Measurements from ENCODE around the gene ECSCR.
A peak's percentile ranks its signal among the peaks of the same experiment; 100 is the strongest.

Gene ECSCR

DNA sequence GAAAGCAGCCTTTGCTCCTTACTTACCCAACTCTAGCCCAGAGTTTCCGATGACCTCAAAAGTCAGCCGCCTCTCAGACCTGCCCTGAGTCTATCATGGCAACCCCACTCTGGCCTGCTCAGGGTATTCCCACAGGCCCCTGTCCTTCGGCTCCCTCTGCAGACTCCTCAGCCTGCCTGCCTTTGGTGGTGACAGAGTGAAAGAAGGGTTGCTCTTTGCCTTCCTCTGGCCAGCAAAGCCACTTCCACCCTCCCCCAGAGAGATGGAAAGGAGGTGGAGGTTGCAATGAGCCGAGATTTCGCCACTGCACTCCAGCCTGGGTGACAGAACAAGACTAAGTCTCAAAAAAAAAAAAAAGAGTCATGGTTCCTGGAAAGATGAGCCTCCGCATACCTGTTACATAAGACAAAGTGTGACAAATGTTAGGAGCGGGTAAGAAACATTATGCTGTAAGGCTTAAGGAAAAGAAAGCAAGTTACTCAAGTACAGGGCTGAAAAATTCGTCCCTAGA is 5.9 kb upstream of the ECSCR start:
- TF ChIP-seq, protein P1, sequence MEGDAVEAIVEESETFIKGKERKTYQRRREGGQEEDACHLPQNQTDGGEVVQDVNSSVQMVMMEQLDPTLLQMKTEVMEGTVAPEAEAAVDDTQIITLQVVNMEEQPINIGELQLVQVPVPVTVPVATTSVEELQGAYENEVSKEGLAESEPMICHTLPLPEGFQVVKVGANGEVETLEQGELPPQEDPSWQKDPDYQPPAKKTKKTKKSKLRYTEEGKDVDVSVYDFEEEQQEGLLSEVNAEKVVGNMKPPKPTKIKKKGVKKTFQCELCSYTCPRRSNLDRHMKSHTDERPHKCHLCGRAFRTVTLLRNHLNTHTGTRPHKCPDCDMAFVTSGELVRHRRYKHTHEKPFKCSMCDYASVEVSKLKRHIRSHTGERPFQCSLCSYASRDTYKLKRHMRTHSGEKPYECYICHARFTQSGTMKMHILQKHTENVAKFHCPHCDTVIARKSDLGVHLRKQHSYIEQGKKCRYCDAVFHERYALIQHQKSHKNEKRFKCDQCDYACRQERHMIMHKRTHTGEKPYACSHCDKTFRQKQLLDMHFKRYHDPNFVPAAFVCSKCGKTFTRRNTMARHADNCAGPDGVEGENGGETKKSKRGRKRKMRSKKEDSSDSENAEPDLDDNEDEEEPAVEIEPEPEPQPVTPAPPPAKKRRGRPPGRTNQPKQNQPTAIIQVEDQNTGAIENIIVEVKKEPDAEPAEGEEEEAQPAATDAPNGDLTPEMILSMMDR (IDR thresholded peaks at IDR 0.05; ENCODE audit: control insufficient read depth, insufficient read depth, low read depth, low read length, missing control alignments), result peak; percentile 24
- no peak overlapping the region for H3K4me3 ChIP-seq (ENCODE audit: control insufficient read depth, low read depth, low read length)
- DNase-seq (ENCODE audit: low read depth), result no peak

GRCh38 chr5:139461698-139462097 is 845 bp downstream of the ECSCR start:
- TF ChIP-seq, protein P1 (IDR thresholded peaks at IDR 0.05; ENCODE audit: control insufficient read depth, insufficient read depth, low read depth, low read length, missing control alignments), result no peak
- no peak overlapping the region for H3K4me3 ChIP-seq (ENCODE audit: control insufficient read depth, low read depth, low read length)
- no peak for DNase-seq (ENCODE audit: low read depth)

- TF ChIP-seq, protein P1 (IDR thresholded peaks at IDR 0.05; ENCODE audit: control insufficient read depth, insufficient read depth, low read depth, low read length, missing control alignments), result no peak
- no peak for DNase-seq (ENCODE audit: low read depth)
Observed at GRCh38 chr5:139461176-139461575, 1.4 kb downstream of the ECSCR start.

GRCh38 chr5:139460455-139460854 is 2.1 kb downstream of the ECSCR start:
- H3K4me3 ChIP-seq (ENCODE audit: control insufficient read depth, low read depth, low read length), result no peak overlapping the region
- TF ChIP-seq, protein P1 (IDR thresholded peaks at IDR 0.05; ENCODE audit: control insufficient read depth, insufficient read depth, low read depth, low read length, missing control alignments), result no peak
- DNase-seq (ENCODE audit: low read depth), result no peak

More at GRCh38 chr5:139461176-139461575, 1.4 kb downstream of the ECSCR start:
- no peak overlapping the region for H3K4me3 ChIP-seq (ENCODE audit: control insufficient read depth, low read depth, low read length)

GRCh38 chr5:139459451-139459934 is 3.0 kb downstream of the ECSCR start:
- TF ChIP-seq, protein P1 (IDR thresholded peaks at IDR 0.05; ENCODE audit: control insufficient read depth, insufficient read depth, low read depth, low read length, missing control alignments), result no peak
- H3K4me3 ChIP-seq (ENCODE audit: control insufficient read depth, low read depth, low read length), result no peak overlapping the region
- DNase-seq (ENCODE audit: low read depth), result no peak

DNA sequence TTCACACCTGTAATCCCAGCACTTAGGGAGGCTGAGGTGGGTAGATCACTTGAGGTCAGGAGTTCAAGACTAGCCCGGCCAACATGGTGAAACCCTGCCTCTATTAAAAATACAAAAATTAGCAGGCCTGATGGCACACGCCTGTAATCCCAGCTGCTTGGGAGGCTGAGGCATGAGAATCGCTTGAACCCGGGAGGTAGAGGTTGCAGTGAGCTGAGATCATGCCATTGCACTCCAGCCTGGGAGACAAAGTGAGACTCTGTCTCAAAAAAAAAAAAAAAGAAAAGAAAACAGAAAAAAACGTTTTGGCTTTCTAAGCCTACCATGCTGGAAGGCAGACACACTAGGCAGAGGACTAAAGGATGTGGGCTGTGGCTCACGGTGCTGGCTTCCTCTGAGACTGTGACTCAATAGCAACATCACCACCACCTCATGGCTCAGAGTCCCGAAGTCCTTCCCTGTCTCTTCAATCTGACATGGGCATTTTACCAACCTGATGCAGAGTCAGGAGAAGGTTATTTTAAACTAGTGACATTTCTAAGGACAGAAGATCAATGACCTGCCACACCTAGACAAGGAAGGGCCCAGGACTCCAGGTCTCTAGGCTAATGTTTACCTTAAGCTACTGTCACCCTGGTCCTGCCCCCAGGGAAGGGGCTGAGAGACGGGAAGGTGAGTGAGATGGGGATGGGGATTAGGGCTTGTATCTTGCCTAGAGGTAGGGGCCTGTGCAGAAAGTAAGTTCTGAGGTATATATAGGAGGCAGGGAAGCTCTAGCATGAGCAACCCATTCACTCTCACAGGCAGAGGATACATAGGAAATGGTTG is 3.7 kb downstream of the ECSCR start:
- TF ChIP-seq, protein P1 (IDR thresholded peaks at IDR 0.05; ENCODE audit: control insufficient read depth, insufficient read depth, low read depth, low read length, missing control alignments), result no peak
- H3K4me3 ChIP-seq (ENCODE audit: control insufficient read depth, low read depth, low read length), result no peak overlapping the region
- DNase-seq (ENCODE audit: low read depth), result no peak

Data from AG09309 (cell line).